Transverse colon (tissue), 3 donors: ENCODE data around the gene ABCB11.

ENCODE experiments used
- CTCF ChIP-seq, 5 experiments: fragments of 200-600 bp in 3 of 5; fragments of 450-650 bp in 2 of 5; sonication (generic) in 3 of 5; IDR thresholded peaks; 1 replicate in 2 of 5; 2 replicates in 3 of 5; pipeline ENCODE4 v1.5.1; 2016 to 2017; ENCODE audit warnings: antibody characterized with exemption in 5 of 5, inconsistent platforms in 3 of 5, mild to moderate bottlenecking in 2 of 5, moderate library complexity in 1 of 5
- EP300 ChIP-seq: sonication (generic); formaldehyde crosslinking; IDR thresholded peaks from one replicate; pipeline ENCODE4 v1.6.1; 2017; ENCODE audit warnings: antibody characterized with exemption, low read depth

GRCh38 chr2:168929031-168929430, 102.1 kb downstream of the ABCB11 start:
- no peak for TF ChIP-seq CTCF (IDR thresholded peaks at IDR 0.05)
- TF ChIP-seq EP300 = no peak
